MCF 10A (cell line): ENCODE measurements around the gene DNAH3. TPM values are rescaled to one million over a fixed set of nuclear protein-coding genes. Genes with fewer than 3 reads are reported as not detected.
A peak's percentile ranks its signal among the peaks of the same experiment; 100 is the strongest.
"Not testable (repeated sequence)": the region's sequence is repeated elsewhere in the genome, so short reads cannot be mapped to it uniquely, and the experiment has no call there.

Experiments
- BruUV-seq: library from RNA; stranded (reverse); fragments of 400-500 nt; replicated peaks from 2 replicates; lab custom pipeline; 2021; lab: Mats Ljungman, UMichigan
- CTCF ChIA-PET: fragments of 300-600 bp; sonication (Branson Sonifier 250); formaldehyde crosslinking; extraction: SDS; loops from one replicate; lab custom pipeline; 2021; ENCODE audit warnings: antibody characterized with exemption, inconsistent platforms; lab: Yijun Ruan, JAX
- POLR2A ChIA-PET: fragments of 300-600, 350-650 bp; sonication (Branson Sonifier 250); formaldehyde crosslinking; extraction: SDS; loops from one replicate; lab custom pipeline; 2020; ENCODE audit warnings: antibody characterized with exemption, inconsistent platforms; lab: Yijun Ruan, JAX
- DNase-seq: peaks from one replicate; pipeline ENCODE4 v3.0.0-alpha.2; 2018; ENCODE audit not compliant: unreplicated experiment
- H3K27ac Mint-ChIP-seq: one replicate; pipeline ENCODE4 v1.8.0; 2022; ENCODE audit warnings: mild to moderate bottlenecking, low read depth, mixed read lengths; ENCODE audit not compliant: unreplicated experiment
- H3K27me3 Mint-ChIP-seq: one replicate; pipeline ENCODE4 v1.8.0; 2022; ENCODE audit warnings: mixed read lengths; ENCODE audit not compliant: insufficient read depth, unreplicated experiment
- H3K36me3 Mint-ChIP-seq: one replicate; pipeline ENCODE4 v1.8.0; 2022; ENCODE audit warnings: mild to moderate bottlenecking, moderate library complexity, mixed read lengths; ENCODE audit not compliant: insufficient read depth, unreplicated experiment
- H3K4me1 Mint-ChIP-seq: one replicate; pipeline ENCODE4 v1.8.0; 2022; ENCODE audit warnings: mixed read lengths; ENCODE audit not compliant: insufficient read depth, unreplicated experiment
- H3K4me3 Mint-ChIP-seq: one replicate; pipeline ENCODE4 v1.8.0; 2022; ENCODE audit warnings: mild to moderate bottlenecking, moderate library complexity, mixed read lengths; ENCODE audit not compliant: unreplicated experiment
- H3K9me3 Mint-ChIP-seq: one replicate; pipeline ENCODE4 v1.8.0; 2022; ENCODE audit warnings: mixed read lengths; ENCODE audit not compliant: unreplicated experiment
- CTCF ChIP-seq: fragments of 200-600 bp; IDR thresholded peaks from one replicate; pipeline ENCODE4 v1.8.0; 2022; ENCODE audit warnings: antibody characterized with exemption, mild to moderate bottlenecking; ENCODE audit not compliant: unreplicated experiment
- intact Hi-C: fragments of 100-400 bp; cut with micrococcal nuclease; formaldehyde crosslinking; loops from 2 replicates; pipeline ENCODE4 v1.14.1; 2022
- total RNA-seq: library from RNA; stranded (reverse); gene quantifications from 2 replicates; pipeline ENCODE4 v1.2.3, GENCODE V29; 2022

DNAH3 gene
- total RNA-seq, 1 experiment from 2014 or later = not detected

DNA sequence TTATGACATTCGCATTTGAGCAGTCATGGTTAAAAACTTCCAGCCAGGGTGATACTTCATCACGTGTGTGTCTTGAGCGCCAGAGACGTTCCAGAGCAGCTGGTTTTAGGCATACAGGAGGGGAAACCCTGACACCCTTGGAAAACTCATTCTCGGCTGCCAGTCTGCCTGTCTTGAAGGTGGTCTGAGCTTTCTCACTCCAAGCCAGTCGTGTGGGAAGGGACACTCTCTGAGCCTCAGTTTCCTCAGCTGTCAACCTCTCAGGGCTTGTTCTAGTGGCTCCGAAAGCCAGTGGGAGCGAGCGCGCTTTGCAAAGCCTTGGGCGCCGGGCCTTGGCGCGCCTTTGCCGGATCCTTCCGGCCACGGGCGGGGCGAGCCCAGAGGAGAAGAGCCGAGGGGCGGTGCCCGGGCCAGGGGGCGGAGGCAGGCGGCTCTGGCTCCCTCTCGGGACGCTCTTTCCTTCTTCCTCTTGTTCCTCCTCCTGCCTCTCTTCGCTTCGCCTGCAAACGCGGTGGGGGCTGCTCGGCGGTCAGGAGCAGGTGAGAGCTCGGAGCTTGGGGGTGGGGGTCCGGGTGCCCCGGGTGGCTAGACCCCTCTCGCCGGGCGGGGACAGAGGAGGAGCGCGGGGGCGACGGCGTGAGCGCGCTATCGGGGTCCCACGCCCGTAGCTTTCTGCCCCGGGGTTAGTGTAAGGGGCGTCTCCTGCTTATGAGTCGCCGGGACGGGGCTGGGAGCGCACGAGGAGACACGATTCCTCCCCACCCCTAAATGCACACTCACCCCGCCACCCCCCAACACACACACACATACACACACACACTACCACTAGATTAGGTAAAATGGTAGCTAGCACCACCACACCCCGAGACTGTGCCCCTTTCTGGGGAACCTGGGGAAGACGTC is 7.8 kb upstream of the DNAH3 start, which contains the start of gene LDAF1:
TSS of gene LDAF1 (plus strand) at position 467 of the 903 bp plus-strand sequence. CDS start 2,509 bp downstream, outside the sequence.
- Mint-ChIP-seq H3K27ac (peak within 1 kb of the TSS; percentile 95), H3K4me3 (peak within 1 kb of the TSS; percentile 97), H3K36me3 (peaks cover 22% of the 10 kb centered on the region), H3K9me3 (no peaks in the 10 kb centered on the region), H3K4me1 (peaks cover 15% of the 10 kb centered on the region), H3K27me3 (no peaks in the 10 kb centered on the region)
- no TSS peak for BruUV-seq
- CTCF ChIA-PET = interaction anchor here (0.6 to 7.3 kb wide), 16 partner anchors 10 to 1516 kb away, joined by 3 to 96 read pairs (median 4); partner anchors contain the start of genes ERI2 and REXO5
- POLR2A ChIA-PET = interaction anchor here (0.5 to 5.8 kb wide), 11 partner anchors 8 to 639 kb away, joined by 3 to 115 read pairs (median 6); partner anchors contain the start of genes DNAH3, ERI2, LYRM1 and REXO5
- no peak for TF ChIP-seq CTCF
- intact Hi-C loops = loop anchor here (2.0 to 5.0 kb wide), 4 partner anchors 308 to 1164 kb away; partner anchors contain the start of genes ERI2 and REXO5
- DNase-seq = peak; percentile 82

DNA sequence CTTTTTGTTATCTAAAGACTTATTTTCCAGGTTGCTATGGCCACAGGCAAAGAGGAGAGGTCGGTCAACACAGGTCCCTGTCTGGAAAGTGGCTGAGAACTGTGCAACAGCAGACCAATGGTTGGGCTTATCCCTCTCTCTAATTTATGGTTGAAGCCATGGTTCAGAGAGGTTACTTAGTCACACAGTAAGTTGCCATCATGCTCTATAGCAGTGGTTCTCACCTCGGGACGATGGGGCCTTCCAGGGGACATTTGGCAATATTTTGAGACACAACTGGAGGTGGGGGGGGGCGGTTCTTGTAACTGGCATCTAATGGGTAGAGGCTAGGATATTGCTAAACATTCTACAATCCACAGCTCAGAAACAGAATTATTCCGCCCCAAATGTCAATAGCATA is 7.0 kb upstream of the DNAH3 start:
- peaks cover 15% of the 10 kb centered on the region for H3K4me1 Mint-ChIP-seq
- H3K9me3 Mint-ChIP-seq = no peaks in the 10 kb centered on the region
- peaks cover 14% of the 10 kb centered on the region for H3K36me3 Mint-ChIP-seq
- no peaks in the 10 kb centered on the region for H3K27me3 Mint-ChIP-seq
- no TSS peak for BruUV-seq
- peak overlapping the region; percentile 97 for H3K4me3 Mint-ChIP-seq
- no peak overlapping the region for H3K27ac Mint-ChIP-seq
- DNase-seq = no peak
- POLR2A ChIA-PET = interaction anchor here (0.6 to 5.8 kb wide), 9 partner anchors 9 to 417 kb away, joined by 3 to 115 read pairs (median 7); partner anchors contain the start of genes ERI2 and REXO5
- no peak for TF ChIP-seq CTCF
- intact Hi-C loops = loop anchor here (2.0 to 5.0 kb wide), 4 partner anchors 307 to 1165 kb away; partner anchors contain the start of genes ERI2 and REXO5
- CTCF ChIA-PET = interaction anchor here (0.6 to 7.3 kb wide), 16 partner anchors 11 to 1517 kb away, joined by 3 to 96 read pairs (median 6); partner anchors contain the start of gene DCUN1D3

DNA sequence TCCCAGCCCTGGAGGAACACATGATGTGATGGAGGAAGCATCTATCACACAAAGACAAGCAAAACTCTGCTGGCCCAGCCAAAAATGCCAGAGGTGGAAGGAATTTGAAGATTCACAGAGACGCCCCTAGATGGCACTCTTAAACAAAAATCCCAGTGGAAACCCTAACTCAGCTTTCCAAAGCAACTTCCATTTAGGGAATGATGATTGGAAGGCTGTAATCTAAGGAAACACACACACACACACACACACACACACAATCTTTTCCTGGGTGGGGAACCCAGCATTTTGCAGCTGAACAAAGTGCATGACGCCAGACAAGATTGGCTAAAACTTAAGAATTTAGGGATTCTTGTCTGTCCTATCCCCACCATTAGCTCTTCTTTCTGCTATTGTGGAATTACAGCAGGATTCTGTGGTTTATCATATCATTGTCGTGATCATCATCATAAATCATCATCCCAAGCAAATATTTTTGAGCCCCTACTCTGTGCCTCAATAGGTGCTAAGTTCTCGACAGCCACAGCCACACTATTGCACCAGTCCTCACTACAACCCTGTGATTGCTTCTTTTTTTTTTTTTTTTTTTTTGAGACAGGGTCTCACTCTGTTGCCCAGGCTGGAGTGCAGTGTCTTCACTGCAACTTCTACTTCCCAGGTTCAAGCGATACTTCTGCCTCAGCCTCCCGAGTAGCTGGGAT is 6.3 kb upstream of the DNAH3 start:
- H3K4me1 Mint-ChIP-seq = peaks cover 15% of the 10 kb centered on the region
- TF ChIP-seq CTCF = peak; percentile 49
- peaks cover 8% of the 10 kb centered on the region for H3K36me3 Mint-ChIP-seq
- no TSS peak for BruUV-seq
- peak; percentile 71 for DNase-seq
- no peak overlapping the region for H3K27ac Mint-ChIP-seq
- ChIA-PET POLR2A (interaction anchor here (0.6 to 5.8 kb wide), 8 partner anchors 11 to 416 kb away, joined by 3 to 115 read pairs (median 6); partner anchors contain the start of genes DCUN1D3, ERI2, LYRM1 and REXO5), CTCF (interaction anchor here (0.5 to 7.3 kb wide), 22 partner anchors 10 to 1573 kb away, joined by 3 to 96 read pairs (median 5); partner anchors contain the start of gene DCUN1D3)
- H3K27me3 Mint-ChIP-seq = no peaks in the 10 kb centered on the region
- no peaks in the 10 kb centered on the region for H3K9me3 Mint-ChIP-seq
- intact Hi-C loops = loop anchor here (1.0 to 5.0 kb wide), 6 partner anchors 31 to 1165 kb away; partner anchors contain the start of genes CRYM, ERI2 and REXO5
- no peak overlapping the region for H3K4me3 Mint-ChIP-seq

GRCh38 chr16:21156011-21156410 is 5.4 kb upstream of the DNAH3 start:
- ChIA-PET CTCF (interaction anchor here (1.0 to 7.3 kb wide), 11 partner anchors 10 to 425 kb away, joined by 3 to 96 read pairs (median 5); no protein-coding TSS in a partner anchor), POLR2A (interaction anchor here (1.9 to 5.8 kb wide), 3 partner anchors 11 to 146 kb away, joined by 7 to 115 read pairs (median 9); no protein-coding TSS in a partner anchor)
- intact Hi-C loops = loop anchor here (1.0 to 5.0 kb wide), 6 partner anchors 32 to 1166 kb away; partner anchors contain the start of genes CRYM, ERI2 and REXO5
- H3K4me1 Mint-ChIP-seq = peaks cover 15% of the 10 kb centered on the region
- not testable (repeated sequence) for BruUV-seq, H3K27ac Mint-ChIP-seq, H3K9me3 Mint-ChIP-seq, H3K36me3 Mint-ChIP-seq, DNase-seq, H3K4me3 Mint-ChIP-seq, H3K27me3 Mint-ChIP-seq

DNA sequence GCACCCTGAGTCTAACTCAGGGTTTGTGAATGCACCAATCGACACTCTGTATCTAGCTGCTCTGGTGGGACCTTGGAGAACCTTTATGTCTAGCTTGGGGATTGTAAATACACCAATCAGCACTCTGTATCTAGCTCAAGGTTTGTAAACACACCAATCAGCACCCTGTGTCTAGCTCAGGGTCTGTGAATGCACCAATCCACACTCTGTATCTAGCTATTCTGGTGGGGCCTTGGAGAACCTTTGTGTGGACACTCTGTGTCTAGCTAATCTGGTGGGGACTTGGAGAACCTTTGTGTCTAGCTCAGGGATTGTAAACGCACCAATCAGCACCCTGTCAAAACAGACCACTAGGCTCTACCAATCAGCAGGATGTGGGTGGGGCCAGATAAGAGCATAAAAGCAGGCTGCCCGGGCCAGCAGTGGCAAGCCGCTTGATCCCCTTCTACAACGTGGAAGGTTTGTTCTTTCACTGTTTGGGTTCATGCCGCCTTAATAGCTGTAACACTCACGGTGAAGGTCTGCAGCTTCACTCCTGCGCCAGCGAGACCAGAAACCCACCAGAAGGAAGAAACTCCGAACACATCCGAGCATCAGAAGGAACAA is 2.6 kb upstream of the DNAH3 start:
- H3K27me3 Mint-ChIP-seq, H3K27ac Mint-ChIP-seq, H3K4me3 Mint-ChIP-seq, H3K36me3 Mint-ChIP-seq, BruUV-seq, DNase-seq, H3K4me1 Mint-ChIP-seq, intact Hi-C loops, H3K9me3 Mint-ChIP-seq: not testable (repeated sequence)
- ChIA-PET POLR2A (interaction anchor here (0.9 to 1.2 kb wide), 2 partner anchors 35 to 149 kb away, joined by 3 to 6 read pairs; no protein-coding TSS in a partner anchor), CTCF (interaction anchor here (1.4 kb wide), 1 partner anchor 147 kb away, joined by 4 read pairs; no protein-coding TSS in a partner anchor)
